ENCODE data around the gene BICD2.
A peak's percentile ranks its signal among the peaks of the same experiment; 100 is the strongest.

BICD2 gene

DNA sequence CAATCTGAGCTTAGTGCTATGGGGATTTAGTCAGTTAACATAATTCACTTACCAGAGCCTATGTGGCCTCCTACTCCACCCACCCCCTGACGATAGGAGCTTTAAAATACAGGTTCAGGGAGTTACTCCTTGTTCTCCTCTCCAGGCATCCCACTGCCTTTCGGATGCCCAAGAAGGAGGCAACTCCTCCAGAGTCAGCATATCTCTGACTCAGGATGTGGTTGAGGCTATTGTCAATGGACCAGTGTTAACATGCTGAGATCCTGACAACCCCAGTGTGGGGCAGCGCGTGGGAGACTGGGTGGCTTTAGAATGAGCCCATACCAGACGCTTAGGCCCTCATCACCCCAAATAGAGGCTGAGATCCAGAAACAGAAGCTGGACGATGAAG, 27.4 kb downstream of the BICD2 start:
- no peaks in the 10 kb centered on the region for H3K9me2 ChIP-seq (replicated peaks; ENCODE audit: insufficient read depth, low read length)
- peak overlapping the region; percentile 79; the same call in 1 of the 2 replicates for H3K27ac ChIP-seq (ENCODE audit: low read length)
- no peaks in the 10 kb centered on the region for H3K36me3 ChIP-seq (replicated peaks; ENCODE audit: insufficient read depth, low read length)
- H3K4me1 ChIP-seq (ENCODE audit: low read length): peaks cover 53% of the 10 kb centered on the region
- 0 out of 2 replicates have a peak overlapping the region, but pooled peaks have one; percentile 16 for H3K9ac ChIP-seq (ENCODE audit: low read length)
- H4K20me1 ChIP-seq (ENCODE audit: insufficient read depth, low read length): peaks cover 47% of the 10 kb centered on the region
- peak overlapping the region; percentile 36 for H3K4me3 ChIP-seq (ENCODE audit: low read length)
- no peaks in the 10 kb centered on the region for H3K9me3 ChIP-seq (replicated peaks; ENCODE audit: insufficient read depth, low read length)
- H3F3A ChIP-seq (ENCODE audit: insufficient read depth, low read length): peaks cover 32% of the 10 kb centered on the region
- H2AFZ ChIP-seq (ENCODE audit: low read length): no peak overlapping the region
- no peak for TF ChIP-seq CTCF (IDR thresholded peaks at IDR 0.05; ENCODE audit: low read length)
- TF ChIP-seq EZH2 (optimal IDR thresholded peaks at IDR 0.05; ENCODE audit: low read depth, low read length): no peak
- no peak for TF ChIP-seq EZH2phosphoT487 (IDR thresholded peaks at IDR 0.05; ENCODE audit: low read length)
- H3K79me2 ChIP-seq (ENCODE audit: low read length): peaks cover 98% of the 10 kb centered on the region
- H3K27me3 ChIP-seq (replicated peaks; ENCODE audit: insufficient read depth, low read length): no peaks in the 10 kb centered on the region
- DNase-seq: no peak
- peak overlapping the region; percentile 96 for H3K4me2 ChIP-seq (ENCODE audit: low read depth, low read length)

DNA sequence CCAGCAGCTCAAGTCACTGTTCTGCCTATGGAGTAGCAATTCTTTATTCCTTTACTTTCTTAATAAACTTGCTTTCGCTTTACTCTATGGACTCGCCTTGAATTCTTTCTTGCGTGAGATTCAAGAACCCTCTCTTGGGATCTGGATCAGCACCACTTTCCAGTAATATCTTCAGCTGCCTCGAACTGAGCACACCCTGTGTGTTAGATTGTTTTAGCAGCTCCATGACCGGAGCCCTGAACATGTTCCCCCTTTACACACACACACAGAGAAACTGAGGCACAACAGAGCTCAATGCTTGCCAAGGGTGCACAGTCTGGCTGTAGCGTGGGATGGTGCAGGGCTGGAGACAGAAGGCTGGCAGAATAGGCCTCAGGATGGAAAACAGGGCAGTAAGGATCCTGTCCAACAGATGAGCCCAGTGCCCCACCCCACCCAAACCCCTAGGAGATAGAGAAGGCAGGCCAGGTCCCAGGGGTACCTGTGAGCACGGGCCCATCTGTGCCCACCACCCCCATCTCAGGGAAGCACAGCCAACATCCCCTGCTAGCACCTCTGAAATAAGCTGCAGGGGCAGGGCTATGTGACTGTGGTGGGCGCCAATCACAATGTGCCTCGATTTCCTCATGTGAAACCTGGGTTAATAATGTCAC, 27.9 kb downstream of the BICD2 start:
- Histone ChIP-seq H3K79me2 (ENCODE audit: low read length) (peaks cover 98% of the 10 kb centered on the region), H3K36me3 (replicated peaks; ENCODE audit: insufficient read depth, low read length) (no peaks in the 10 kb centered on the region), H3K9ac (ENCODE audit: low read length) (no peak overlapping the region), H3K4me3 (ENCODE audit: low read length) (peak overlapping the region; percentile 36), H3K9me2 (replicated peaks; ENCODE audit: insufficient read depth, low read length) (no peaks in the 10 kb centered on the region), H3K27me3 (replicated peaks; ENCODE audit: insufficient read depth, low read length) (no peaks in the 10 kb centered on the region), H3K4me2 (ENCODE audit: low read depth, low read length) (peak overlapping the region; percentile 96), H3F3A (ENCODE audit: insufficient read depth, low read length) (peaks cover 32% of the 10 kb centered on the region), H3K27ac (ENCODE audit: low read length) (peak overlapping the region; percentile 79; the same call in 1 of the 2 replicates), H3K4me1 (ENCODE audit: low read length) (peaks cover 53% of the 10 kb centered on the region), H3K9me3 (replicated peaks; ENCODE audit: insufficient read depth, low read length) (no peaks in the 10 kb centered on the region), H2AFZ (ENCODE audit: low read length) (no peak overlapping the region), H4K20me1 (ENCODE audit: insufficient read depth, low read length) (peaks cover 52% of the 10 kb centered on the region)
- DNase-seq: no peak
- TF ChIP-seq EZH2 (optimal IDR thresholded peaks at IDR 0.05; ENCODE audit: low read depth, low read length) (no peak), EZH2phosphoT487 (IDR thresholded peaks at IDR 0.05; ENCODE audit: low read length) (no peak), CTCF (IDR thresholded peaks at IDR 0.05; ENCODE audit: low read length) (no peak)

- H3K27ac ChIP-seq (ENCODE audit: low read length): no peak overlapping the region
These were observed 28.7 kb downstream of the BICD2 start for GRCh38 chr9:92735636-92736562.

More at GRCh38 chr9:92735636-92736562, 28.7 kb downstream of the BICD2 start:
- Histone ChIP-seq H3K4me1 (ENCODE audit: low read length) (peaks cover 45% of the 10 kb centered on the region), H3K9ac (ENCODE audit: low read length) (no peak overlapping the region), H3K27me3 (replicated peaks; ENCODE audit: insufficient read depth, low read length) (no peaks in the 10 kb centered on the region), H3K9me3 (replicated peaks; ENCODE audit: insufficient read depth, low read length) (no peaks in the 10 kb centered on the region), H3K4me3 (ENCODE audit: low read length) (no peak overlapping the region), H3K4me2 (ENCODE audit: low read depth, low read length) (no peak overlapping the region), H3F3A (ENCODE audit: insufficient read depth, low read length) (peaks cover 29% of the 10 kb centered on the region), H4K20me1 (ENCODE audit: insufficient read depth, low read length) (peaks cover 52% of the 10 kb centered on the region), H3K9me2 (replicated peaks; ENCODE audit: insufficient read depth, low read length) (no peaks in the 10 kb centered on the region), H2AFZ (ENCODE audit: low read length) (no peak overlapping the region), H3K36me3 (replicated peaks; ENCODE audit: insufficient read depth, low read length) (no peaks in the 10 kb centered on the region), H3K79me2 (ENCODE audit: low read length) (peaks cover 98% of the 10 kb centered on the region)
- TF ChIP-seq CTCF (IDR thresholded peaks at IDR 0.05; ENCODE audit: low read length) (no peak), EZH2phosphoT487 (IDR thresholded peaks at IDR 0.05; ENCODE audit: low read length) (no peak), EZH2 (optimal IDR thresholded peaks at IDR 0.05; ENCODE audit: low read depth, low read length) (no peak)
- no peak for DNase-seq

Data from MM.1S (cell line).